ENCODE measurements around the gene CD248.

- TF ChIP-seq, protein P1, sequence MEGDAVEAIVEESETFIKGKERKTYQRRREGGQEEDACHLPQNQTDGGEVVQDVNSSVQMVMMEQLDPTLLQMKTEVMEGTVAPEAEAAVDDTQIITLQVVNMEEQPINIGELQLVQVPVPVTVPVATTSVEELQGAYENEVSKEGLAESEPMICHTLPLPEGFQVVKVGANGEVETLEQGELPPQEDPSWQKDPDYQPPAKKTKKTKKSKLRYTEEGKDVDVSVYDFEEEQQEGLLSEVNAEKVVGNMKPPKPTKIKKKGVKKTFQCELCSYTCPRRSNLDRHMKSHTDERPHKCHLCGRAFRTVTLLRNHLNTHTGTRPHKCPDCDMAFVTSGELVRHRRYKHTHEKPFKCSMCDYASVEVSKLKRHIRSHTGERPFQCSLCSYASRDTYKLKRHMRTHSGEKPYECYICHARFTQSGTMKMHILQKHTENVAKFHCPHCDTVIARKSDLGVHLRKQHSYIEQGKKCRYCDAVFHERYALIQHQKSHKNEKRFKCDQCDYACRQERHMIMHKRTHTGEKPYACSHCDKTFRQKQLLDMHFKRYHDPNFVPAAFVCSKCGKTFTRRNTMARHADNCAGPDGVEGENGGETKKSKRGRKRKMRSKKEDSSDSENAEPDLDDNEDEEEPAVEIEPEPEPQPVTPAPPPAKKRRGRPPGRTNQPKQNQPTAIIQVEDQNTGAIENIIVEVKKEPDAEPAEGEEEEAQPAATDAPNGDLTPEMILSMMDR (IDR thresholded peaks at IDR 0.05; ENCODE audit: borderline replicate concordance, extremely low read depth, low read length, poor library complexity, severe bottlenecking): no peak
- no peak for TF ChIP-seq EZH2 (IDR thresholded peaks at IDR 0.05; ENCODE audit: borderline replicate concordance, low read depth, low read length, severe bottlenecking)
Measured at GRCh38 chr11:66294626-66295620, 21.9 kb downstream of the CD248 start.

All from DND-41 (cell line).